ENCODE measurements around the gene MYOT.

MYOT gene

GRCh38 chr5:137888863-137889759 lies 21.5 kb downstream of the MYOT start, which contains the start of gene PKD2L2:
Gene PKD2L2, plus strand, starts transcription at chr5:137889457. Its CDS starts 35 bp downstream, at chr5:137889492.
- TF ChIP-seq, protein P1, sequence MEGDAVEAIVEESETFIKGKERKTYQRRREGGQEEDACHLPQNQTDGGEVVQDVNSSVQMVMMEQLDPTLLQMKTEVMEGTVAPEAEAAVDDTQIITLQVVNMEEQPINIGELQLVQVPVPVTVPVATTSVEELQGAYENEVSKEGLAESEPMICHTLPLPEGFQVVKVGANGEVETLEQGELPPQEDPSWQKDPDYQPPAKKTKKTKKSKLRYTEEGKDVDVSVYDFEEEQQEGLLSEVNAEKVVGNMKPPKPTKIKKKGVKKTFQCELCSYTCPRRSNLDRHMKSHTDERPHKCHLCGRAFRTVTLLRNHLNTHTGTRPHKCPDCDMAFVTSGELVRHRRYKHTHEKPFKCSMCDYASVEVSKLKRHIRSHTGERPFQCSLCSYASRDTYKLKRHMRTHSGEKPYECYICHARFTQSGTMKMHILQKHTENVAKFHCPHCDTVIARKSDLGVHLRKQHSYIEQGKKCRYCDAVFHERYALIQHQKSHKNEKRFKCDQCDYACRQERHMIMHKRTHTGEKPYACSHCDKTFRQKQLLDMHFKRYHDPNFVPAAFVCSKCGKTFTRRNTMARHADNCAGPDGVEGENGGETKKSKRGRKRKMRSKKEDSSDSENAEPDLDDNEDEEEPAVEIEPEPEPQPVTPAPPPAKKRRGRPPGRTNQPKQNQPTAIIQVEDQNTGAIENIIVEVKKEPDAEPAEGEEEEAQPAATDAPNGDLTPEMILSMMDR (IDR thresholded peaks at IDR 0.05): no peak
- no peak for TF ChIP-seq ZFX (IDR thresholded peaks at IDR 0.05; ENCODE audit: borderline replicate concordance)
- H3K27ac ChIP-seq: peak within 1 kb of the TSS; percentile 55

DNA sequence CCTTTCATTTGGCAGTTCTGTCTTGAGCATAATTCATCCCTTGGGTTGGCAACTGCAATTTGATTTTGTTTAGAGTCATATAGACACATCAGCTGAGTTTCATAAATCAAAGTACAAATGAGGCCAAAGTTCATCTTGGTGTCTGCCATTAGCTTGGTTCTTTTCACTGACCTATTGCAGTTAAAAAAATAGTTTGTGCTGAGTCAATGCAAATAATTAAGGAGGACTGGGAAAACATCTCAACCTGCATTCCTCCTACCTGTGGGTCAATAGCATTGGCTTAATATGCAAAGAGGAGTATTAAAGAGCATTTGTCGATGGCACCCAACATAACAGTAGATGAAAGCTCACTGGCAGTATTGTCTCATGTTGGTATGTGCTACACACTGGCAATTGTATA lies 23.2 kb downstream of the MYOT start:
- no peak for TF ChIP-seq ZFX (IDR thresholded peaks at IDR 0.05; ENCODE audit: borderline replicate concordance)
- TF ChIP-seq, protein P1 (IDR thresholded peaks at IDR 0.05): no peak
- peak overlapping the region; percentile 55 for H3K27ac ChIP-seq

DNA sequence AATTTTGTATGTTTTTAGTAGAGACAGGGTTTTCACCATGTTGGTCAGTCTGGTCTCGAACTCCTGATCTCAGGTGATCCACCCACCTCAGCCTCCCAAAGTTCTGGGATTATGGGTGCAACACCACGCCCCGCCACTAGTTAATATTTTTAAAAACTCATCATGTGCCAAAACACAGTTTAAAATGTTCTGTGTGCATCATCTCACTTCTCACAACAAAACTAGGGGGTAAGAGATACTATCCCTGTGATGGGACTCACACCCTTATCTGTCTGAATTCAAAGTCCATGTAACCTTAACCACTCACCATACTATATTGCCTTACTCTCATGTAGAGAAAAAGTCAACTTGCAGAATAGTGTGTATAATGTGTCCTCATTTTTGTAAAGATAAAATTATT lies 24.2 kb downstream of the MYOT start:
- H3K27ac ChIP-seq: no peak overlapping the region; the same call in 1 of the 2 replicates
- TF ChIP-seq, protein P1 (IDR thresholded peaks at IDR 0.05): no peak
- no peak for TF ChIP-seq ZFX (IDR thresholded peaks at IDR 0.05; ENCODE audit: borderline replicate concordance)

- peak overlapping the region; percentile 47 for H3K27ac ChIP-seq
- no peak for TF ChIP-seq ZFX (IDR thresholded peaks at IDR 0.05; ENCODE audit: borderline replicate concordance)
- TF ChIP-seq, protein P1 (IDR thresholded peaks at IDR 0.05): no peak
Observed at GRCh38 chr5:137894586-137894985, 26.9 kb downstream of the MYOT start.

DNA sequence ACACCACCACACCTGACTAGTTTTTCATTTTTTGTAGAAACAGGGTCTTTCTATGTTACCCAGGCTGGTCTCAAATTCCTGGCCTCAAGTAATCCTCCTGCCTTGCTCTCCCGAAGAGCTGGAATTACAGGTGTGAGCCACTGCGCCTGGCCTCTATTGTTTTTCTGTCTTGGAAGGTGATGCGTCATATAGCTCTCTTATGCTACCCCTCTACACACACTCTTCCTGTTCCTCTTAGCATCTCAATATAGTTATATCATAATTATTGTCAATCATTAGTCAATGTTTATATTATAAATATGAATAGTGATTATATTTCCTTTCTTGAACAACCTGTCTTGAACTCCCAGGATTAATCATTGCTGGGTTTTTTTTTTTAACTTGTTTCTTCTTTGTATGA lies 28.9 kb downstream of the MYOT start:
- no peak overlapping the region for H3K27ac ChIP-seq
- no peak for TF ChIP-seq ZFX (IDR thresholded peaks at IDR 0.05; ENCODE audit: borderline replicate concordance)
- TF ChIP-seq, protein P1 (IDR thresholded peaks at IDR 0.05): no peak

DNA sequence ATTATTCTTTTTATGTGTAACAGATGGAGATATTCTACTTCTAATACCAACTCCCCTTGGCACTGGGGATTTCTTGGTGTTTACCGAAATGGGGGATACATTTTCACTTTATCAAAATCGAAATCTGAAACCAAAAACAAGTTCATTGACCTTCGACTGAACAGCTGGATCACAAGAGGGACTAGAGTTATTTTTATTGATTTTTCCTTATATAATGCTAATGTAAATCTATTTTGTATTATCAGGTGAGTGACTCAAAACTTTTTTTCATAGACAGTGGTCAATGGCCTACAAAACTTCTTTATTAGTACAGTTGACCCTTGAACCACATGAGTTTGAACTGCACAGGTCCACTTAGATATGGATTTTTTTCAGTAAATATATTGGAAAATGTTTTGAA lies 31.8 kb downstream of the MYOT start:
- no peak overlapping the region for H3K27ac ChIP-seq
- no peak for TF ChIP-seq ZFX (IDR thresholded peaks at IDR 0.05; ENCODE audit: borderline replicate concordance)
- TF ChIP-seq, protein P1 (IDR thresholded peaks at IDR 0.05): no peak
